Measurements from ENCODE around the gene PDYN.

- TF ChIP-seq CTCF (IDR thresholded peaks at IDR 0.05): no peak
- no peak for TF ChIP-seq EZH2 (IDR thresholded peaks at IDR 0.05)
Observed at GRCh38 chr20:1955217-1955616, 38.6 kb downstream of the PDYN start.
